Measurements from ENCODE around the gene XYLB. TPM values are rescaled to one million over a fixed set of nuclear protein-coding genes. Genes with fewer than 3 reads are reported as not detected.

XYLB gene
- total RNA-seq, 1 experiment from 2014 or later, result 3.3 TPM

- Mint-ChIP-seq H3K27me3 (ENCODE audit: low read depth) (no peaks in the 10 kb centered on the region), H3K4me3 (no peak overlapping the region), H3K27ac (no peak overlapping the region), H3K4me1 (peaks cover 3% of the 10 kb centered on the region; the same call in 1 of the 2 replicates), H3K9me3 (peaks cover 34% of the 10 kb centered on the region), H3K36me3 (peaks cover 57% of the 10 kb centered on the region)
- POLR2A ChIA-PET, result no interaction called here
- DNase-seq (ENCODE audit: low spot score) (no peak), ATAC-seq (no peak)
- TF ChIP-seq ARID4B (CRISPR knock-in tag; IDR thresholded peaks at IDR 0.05; ENCODE audit: borderline replicate concordance), result no peak
- no peak for TF ChIP-seq ZNF671 (CRISPR knock-in tag; IDR thresholded peaks at IDR 0.05)
- no peak for TF ChIP-seq GRHL2 (CRISPR knock-in tag; IDR thresholded peaks at IDR 0.05; ENCODE audit: insufficient replicate concordance, severe bottlenecking)
- no peak for TF ChIP-seq NR1H2 (CRISPR knock-in tag; IDR thresholded peaks at IDR 0.05)
- TF ChIP-seq SMAD3 (CRISPR knock-in tag; IDR thresholded peaks at IDR 0.05; ENCODE audit: borderline replicate concordance), result no peak
- TF ChIP-seq NFE2L1 (CRISPR knock-in tag; IDR thresholded peaks at IDR 0.05), result no peak
- TF ChIP-seq CTCF (IDR thresholded peaks at IDR 0.05), result no peak
- no peak for TF ChIP-seq FOXK1 (CRISPR knock-in tag; IDR thresholded peaks at IDR 0.05)
- TF ChIP-seq SOX15 (CRISPR knock-in tag; IDR thresholded peaks at IDR 0.05), result no peak
- TF ChIP-seq CBFB (CRISPR knock-in tag; IDR thresholded peaks at IDR 0.05; ENCODE audit: low read depth), result no peak
- TF ChIP-seq EMX1 (CRISPR knock-in tag; IDR thresholded peaks at IDR 0.05), result no peak
- no peak for TF ChIP-seq ZNF281 (CRISPR knock-in tag; IDR thresholded peaks at IDR 0.05)
- no peak for TF ChIP-seq ZNF425 (CRISPR knock-in tag; conservative IDR thresholded peaks at IDR 0.05)
- no peak for TF ChIP-seq FOXP4 (CRISPR knock-in tag; IDR thresholded peaks at IDR 0.05)
- CTCF ChIA-PET, result interaction anchor here (1.2 kb wide), 1 partner anchor 36 kb away, joined by 4 read pairs; the partner anchor contains the start of gene XYLB
Observed at GRCh38 chr3:38382506-38383080, 36.0 kb downstream of the XYLB start.
